IPS-18a (cell line): Measurements from ENCODE around the gene SORCS2.

Source experiments
- H3K27ac ChIP-seq: one replicate; pipeline ENCODE4 v1.5.1; 2013; ENCODE audit warnings: low read length
- H3K27me3 ChIP-seq: one replicate; pipeline ENCODE4 v1.6.1; 2013; ENCODE audit warnings: mild to moderate bottlenecking, low read length; ENCODE audit not compliant: control insufficient read depth, insufficient read depth
- H3K36me3 ChIP-seq: one replicate; pipeline ENCODE4 v1.6.1; 2013; ENCODE audit warnings: low read depth, low read length; ENCODE audit not compliant: control insufficient read depth
- H3K4me1 ChIP-seq: one replicate; pipeline ENCODE4 v1.6.1; 2013; ENCODE audit warnings: low read depth, low read length; ENCODE audit not compliant: control insufficient read depth
- H3K4me3 ChIP-seq: one replicate; pipeline ENCODE4 v1.5.1; 2013; ENCODE audit warnings: low read length
- H3K9ac ChIP-seq: one replicate; pipeline ENCODE4 v1.6.1; 2013; ENCODE audit warnings: mild to moderate bottlenecking, low read length, moderate library complexity
- H3K9me3 ChIP-seq: one replicate; pipeline ENCODE4 v1.6.1; 2013; ENCODE audit warnings: low read depth, low read length; ENCODE audit not compliant: control insufficient read depth

The SORCS2 gene

GRCh38 chr4:7388627-7389026, 196.3 kb downstream of the SORCS2 start:
- H3K27ac ChIP-seq, result no peak overlapping the region
- H3K9ac ChIP-seq, result no peak overlapping the region
- H3K4me3 ChIP-seq, result no peak overlapping the region
- no peaks in the 10 kb centered on the region for H3K4me1 ChIP-seq
- no peaks in the 10 kb centered on the region for H3K9me3 ChIP-seq
- no peaks in the 10 kb centered on the region for H3K36me3 ChIP-seq
- no peaks in the 10 kb centered on the region for H3K27me3 ChIP-seq

- Histone ChIP-seq H3K9ac (no peak overlapping the region), H3K36me3 (no peaks in the 10 kb centered on the region), H3K4me3 (no peak overlapping the region), H3K9me3 (no peaks in the 10 kb centered on the region), H3K27me3 (no peaks in the 10 kb centered on the region), H3K27ac (no peak overlapping the region), H3K4me1 (no peaks in the 10 kb centered on the region)
Measured at GRCh38 chr4:7389101-7389701, 196.9 kb downstream of the SORCS2 start.

GRCh38 chr4:7389719-7390118, 197.4 kb downstream of the SORCS2 start:
- Histone ChIP-seq H3K9me3 (no peaks in the 10 kb centered on the region), H3K27ac (no peak overlapping the region), H3K4me3 (no peak overlapping the region), H3K9ac (no peak overlapping the region), H3K27me3 (no peaks in the 10 kb centered on the region), H3K4me1 (no peaks in the 10 kb centered on the region), H3K36me3 (no peaks in the 10 kb centered on the region)

- Histone ChIP-seq H3K36me3 (no peaks in the 10 kb centered on the region), H3K9ac (no peak overlapping the region), H3K9me3 (no peaks in the 10 kb centered on the region), H3K4me3 (no peak overlapping the region), H3K27me3 (no peaks in the 10 kb centered on the region), H3K4me1 (no peaks in the 10 kb centered on the region), H3K27ac (no peak overlapping the region)
Measured at GRCh38 chr4:7390336-7390735, 198.0 kb downstream of the SORCS2 start.

GRCh38 chr4:7390906-7391636, 198.7 kb downstream of the SORCS2 start:
- Histone ChIP-seq H3K9me3 (no peaks in the 10 kb centered on the region), H3K4me3 (no peak overlapping the region), H3K27ac (no peak overlapping the region), H3K9ac (no peak overlapping the region), H3K36me3 (no peaks in the 10 kb centered on the region), H3K4me1 (no peaks in the 10 kb centered on the region), H3K27me3 (no peaks in the 10 kb centered on the region)

GRCh38 chr4:7391637-7392437, 199.5 kb downstream of the SORCS2 start:
- H3K4me1 ChIP-seq, result no peaks in the 10 kb centered on the region
- H3K27me3 ChIP-seq, result no peaks in the 10 kb centered on the region
- H3K36me3 ChIP-seq, result no peaks in the 10 kb centered on the region
- no peaks in the 10 kb centered on the region for H3K9me3 ChIP-seq
- no peak overlapping the region for H3K9ac ChIP-seq
- H3K4me3 ChIP-seq, result no peak overlapping the region
- no peak overlapping the region for H3K27ac ChIP-seq

- no peaks in the 10 kb centered on the region for H3K27me3 ChIP-seq
- no peaks in the 10 kb centered on the region for H3K4me1 ChIP-seq
- no peak overlapping the region for H3K4me3 ChIP-seq
- H3K9me3 ChIP-seq, result no peaks in the 10 kb centered on the region
- no peak overlapping the region for H3K9ac ChIP-seq
- H3K36me3 ChIP-seq, result no peaks in the 10 kb centered on the region
- no peak overlapping the region for H3K27ac ChIP-seq
Measured at GRCh38 chr4:7392438-7393421, 200.4 kb downstream of the SORCS2 start.

- no peak overlapping the region for H3K27ac ChIP-seq
Measured at GRCh38 chr4:7393601-7394575, 201.6 kb downstream of the SORCS2 start.

GRCh38 chr4:7394681-7395451, 202.5 kb downstream of the SORCS2 start:
- H3K36me3 ChIP-seq, result no peaks in the 10 kb centered on the region
- no peaks in the 10 kb centered on the region for H3K27me3 ChIP-seq
- no peak overlapping the region for H3K27ac ChIP-seq
- no peak overlapping the region for H3K9ac ChIP-seq
- H3K4me1 ChIP-seq, result no peaks in the 10 kb centered on the region
- no peaks in the 10 kb centered on the region for H3K9me3 ChIP-seq
- no peak overlapping the region for H3K4me3 ChIP-seq

More at GRCh38 chr4:7393601-7394575, 201.6 kb downstream of the SORCS2 start:
- no peak overlapping the region for H3K4me3 ChIP-seq
- H3K27me3 ChIP-seq, result no peaks in the 10 kb centered on the region
- H3K36me3 ChIP-seq, result no peaks in the 10 kb centered on the region
- H3K9me3 ChIP-seq, result no peaks in the 10 kb centered on the region
- H3K9ac ChIP-seq, result no peak overlapping the region
- no peaks in the 10 kb centered on the region for H3K4me1 ChIP-seq

- Histone ChIP-seq H3K36me3 (no peaks in the 10 kb centered on the region), H3K9ac (no peak overlapping the region), H3K4me1 (no peaks in the 10 kb centered on the region), H3K27ac (no peak overlapping the region), H3K4me3 (no peak overlapping the region), H3K27me3 (no peaks in the 10 kb centered on the region), H3K9me3 (no peaks in the 10 kb centered on the region)
Measured at GRCh38 chr4:7395645-7396044, 203.3 kb downstream of the SORCS2 start.
